Activated naive CD4-positive, alpha-beta T cell treated with Interleukin-2 at 50 U/mL for 16 hours (primary cell): Measurements from ENCODE around the gene TTF1.
"Not testable (repeated sequence)": the region's sequence is repeated elsewhere in the genome, so short reads cannot be mapped to it uniquely, and the experiment has no call there.

Experiments used
- DNase-seq: peaks from one replicate; pipeline ENCODE4 v3.0.0-alpha.2; 2020

The TTF1 gene

GRCh38 chr9:132412089-132412488 lies 5.4 kb upstream of the TTF1 start:
- DNase-seq = peak; percentile 17

DNA sequence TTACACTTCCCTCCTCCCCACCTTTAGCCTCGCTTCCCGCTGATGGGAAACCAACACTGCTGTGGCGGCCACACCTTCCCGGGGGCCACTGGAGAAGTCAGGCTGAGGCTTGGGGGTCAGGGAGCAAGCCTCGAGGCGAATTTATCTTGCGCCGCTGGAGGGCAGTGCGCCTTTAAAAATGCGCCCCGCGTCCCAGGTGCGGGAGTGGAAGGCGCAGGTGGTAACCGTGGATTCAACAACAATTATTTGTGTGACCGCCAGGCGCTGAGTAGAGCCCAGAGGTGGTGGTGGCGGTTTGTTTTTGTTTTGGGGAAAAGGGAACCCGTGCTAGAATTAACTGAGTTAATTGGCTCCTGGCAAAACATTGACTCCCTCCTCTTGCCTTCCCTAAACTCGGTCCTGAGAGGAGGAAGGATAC lies 4.5 kb upstream of the TTF1 start:
- peak; percentile 76 for DNase-seq

DNA sequence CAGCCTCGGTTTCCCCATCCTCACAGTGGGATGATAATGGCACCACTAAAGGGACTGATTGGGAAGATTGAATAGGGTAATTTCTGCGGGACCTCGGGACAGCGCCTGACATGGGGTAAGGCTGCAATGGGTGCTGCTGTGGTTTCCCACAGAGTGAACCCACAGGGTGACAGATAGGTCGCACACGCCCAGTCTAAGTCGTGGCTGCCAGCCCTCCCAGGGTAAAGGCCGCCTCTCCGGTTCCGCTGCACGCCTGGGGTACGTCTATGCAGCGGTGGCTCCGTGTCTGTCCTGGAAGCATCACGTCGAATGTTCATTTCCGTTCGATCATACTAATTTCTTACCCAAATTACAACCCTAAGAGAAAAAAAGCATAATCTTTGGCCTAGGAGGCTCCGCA lies 4.0 kb upstream of the TTF1 start:
- peak; percentile 20 for DNase-seq

- peak; percentile 37 for DNase-seq
Observed at GRCh38 chr9:132409828-132410528, 3.3 kb upstream of the TTF1 start, which contains the start of gene CFAP77. Gene CFAP77, plus strand, starts transcription at chr9:132410211. Its CDS starts 61 bp downstream, at chr9:132410272.

DNA sequence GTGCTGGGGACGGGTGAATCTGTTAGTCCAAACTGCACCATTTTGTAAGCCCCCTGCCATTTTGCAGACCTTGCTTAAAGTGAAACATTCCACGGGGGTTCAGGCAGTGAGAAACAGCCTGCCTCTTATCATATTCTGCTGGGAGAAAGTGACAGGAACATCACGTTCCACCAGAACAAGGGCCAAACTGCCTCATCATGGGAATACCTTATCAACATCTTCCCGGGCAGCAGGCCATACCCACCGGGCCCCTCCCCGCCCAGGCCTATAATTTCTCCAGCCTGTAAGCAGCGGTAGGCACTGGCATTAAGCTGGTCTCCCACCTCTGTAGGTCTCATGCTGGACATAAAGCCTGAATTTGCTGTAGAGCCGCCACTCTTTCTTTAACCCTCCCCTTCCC lies 1.9 kb upstream of the TTF1 start:
- no peak for DNase-seq

DNA sequence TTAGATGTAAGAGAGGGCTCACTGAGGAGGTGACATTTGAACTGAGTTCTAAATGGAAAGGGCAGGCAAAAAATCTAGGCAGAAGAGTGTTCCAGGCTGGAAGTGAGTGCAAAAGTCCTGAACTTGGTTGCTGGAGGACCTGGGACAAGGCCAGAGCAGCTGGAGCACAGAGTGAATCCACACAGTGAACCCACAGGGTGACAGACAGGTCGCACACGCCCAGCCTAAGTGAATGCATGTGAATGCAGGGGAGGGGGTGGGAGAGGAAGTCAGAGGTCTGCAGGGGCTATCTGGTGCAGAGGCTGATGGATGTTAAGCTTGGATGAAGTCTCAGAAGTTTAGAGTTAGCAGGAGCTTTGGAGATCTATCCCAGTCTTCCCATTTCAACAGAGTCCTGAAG lies 556 bp upstream of the TTF1 start:
- DNase-seq = no peak

DNA sequence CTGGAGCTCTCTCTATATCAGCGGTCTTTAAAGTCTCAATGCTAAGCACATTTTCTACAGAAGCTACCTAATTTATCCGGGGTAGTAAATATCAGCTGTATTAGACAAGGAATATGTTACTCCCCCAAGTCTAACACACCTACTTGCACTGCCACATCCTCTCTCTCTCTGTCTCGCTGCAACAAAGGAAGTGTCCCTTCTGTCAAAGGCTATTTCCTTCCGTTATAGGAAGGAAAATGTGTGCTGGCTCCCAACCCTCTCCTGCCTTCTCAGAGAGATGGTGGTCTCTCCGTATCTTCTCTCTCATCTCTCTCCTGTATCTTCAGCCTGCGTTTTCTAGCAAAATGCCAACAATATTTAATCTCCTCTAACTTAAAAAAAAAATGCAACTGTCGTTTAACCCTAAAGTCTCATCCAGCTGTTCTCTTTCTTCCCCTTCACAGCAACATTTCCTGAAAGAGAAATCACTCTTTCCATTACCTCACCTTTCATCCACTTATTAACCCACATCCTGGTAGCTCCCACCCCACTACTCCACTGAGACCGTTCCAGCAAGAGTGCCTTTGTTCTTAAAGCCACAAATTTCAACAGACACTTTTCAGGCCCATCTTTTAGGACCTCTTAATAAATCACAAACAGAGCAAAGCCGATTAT lies 2.3 kb downstream of the TTF1 start:
- peak; percentile 16 for DNase-seq

DNA sequence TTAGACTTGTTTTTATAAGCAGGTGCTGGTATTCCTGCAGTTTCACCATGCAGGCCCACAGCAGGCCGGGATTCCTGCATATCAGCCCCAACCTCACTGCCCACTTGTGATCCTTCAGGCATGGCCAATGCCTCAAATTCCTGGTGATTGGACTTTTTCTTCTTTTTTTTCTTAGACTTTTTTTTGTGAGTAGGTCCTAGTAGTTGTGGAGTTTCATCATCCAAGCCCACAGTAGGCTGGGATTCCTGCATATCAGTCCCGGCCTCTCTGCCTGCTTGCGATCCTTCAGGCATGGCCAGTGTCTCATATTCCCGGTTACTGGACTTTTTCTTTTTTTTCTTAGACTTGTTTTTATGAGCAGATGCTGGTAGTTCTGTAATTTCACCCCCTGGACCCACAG lies 4.8 kb downstream of the TTF1 start:
- no peak for DNase-seq

DNA sequence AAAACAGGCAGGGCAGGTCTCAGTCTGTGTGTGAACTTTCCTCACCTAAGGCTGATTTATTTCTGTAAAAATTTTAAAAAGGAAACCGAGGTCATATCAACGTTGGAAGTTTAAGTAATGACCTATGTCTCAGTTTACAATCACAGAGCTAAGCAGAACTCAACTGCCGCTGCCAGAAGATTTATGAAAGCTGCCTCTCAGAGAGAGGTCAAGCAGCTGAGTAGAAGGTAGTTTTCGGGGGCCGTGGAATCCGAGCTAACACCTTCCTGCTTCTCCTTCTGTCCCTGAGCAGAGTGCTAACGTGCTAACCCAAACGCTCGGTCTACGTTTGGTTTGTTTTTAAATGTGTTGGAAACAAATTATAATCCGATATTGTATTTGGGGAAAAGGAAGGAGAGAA lies 11.1 kb downstream of the TTF1 start:
- no peak for DNase-seq

DNA sequence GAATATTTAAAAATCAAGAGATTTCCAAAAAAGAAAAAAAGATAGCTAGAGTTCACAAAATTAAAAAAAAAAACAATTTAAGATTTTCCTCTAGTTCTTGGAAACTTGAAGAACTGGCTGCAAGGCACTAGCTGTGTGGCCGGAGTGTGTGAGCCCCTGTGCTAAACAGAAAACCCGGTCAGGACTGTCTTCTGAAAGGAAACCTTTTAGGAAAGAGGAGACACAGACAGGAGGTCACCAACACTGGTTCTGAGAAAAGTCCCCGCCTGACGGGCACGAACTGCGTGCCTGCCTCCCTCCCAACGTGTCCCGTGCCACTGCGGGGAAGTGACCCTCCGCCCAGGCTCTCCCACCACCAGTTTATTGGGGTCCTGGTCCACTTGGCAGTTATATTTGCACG lies 15.2 kb downstream of the TTF1 start:
- no peak for DNase-seq

GRCh38 chr9:132390966-132391365 lies 15.7 kb downstream of the TTF1 start:
- DNase-seq = no peak

GRCh38 chr9:132387133-132387532 lies 19.5 kb downstream of the TTF1 start:
- no peak for DNase-seq

DNA sequence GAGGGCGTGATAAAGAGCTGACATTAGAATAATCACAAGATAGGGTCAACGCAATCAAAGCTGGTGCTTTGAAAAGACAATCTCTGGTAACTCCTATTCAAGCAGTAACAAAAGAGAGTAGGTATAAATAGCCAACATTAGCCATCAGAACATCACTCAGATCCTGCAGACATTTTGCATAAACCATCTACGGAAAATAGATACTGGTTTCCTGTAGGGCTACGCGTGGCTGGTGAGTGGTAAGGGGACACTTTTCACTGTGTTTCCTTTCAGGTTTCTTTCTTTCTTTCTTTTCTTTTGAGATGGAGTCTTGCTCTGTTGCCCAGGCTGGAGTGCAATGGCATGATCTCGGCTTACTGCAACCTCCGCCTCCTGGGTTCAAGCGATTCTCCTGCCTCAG lies 22.3 kb downstream of the TTF1 start:
- DNase-seq = no peak

DNA sequence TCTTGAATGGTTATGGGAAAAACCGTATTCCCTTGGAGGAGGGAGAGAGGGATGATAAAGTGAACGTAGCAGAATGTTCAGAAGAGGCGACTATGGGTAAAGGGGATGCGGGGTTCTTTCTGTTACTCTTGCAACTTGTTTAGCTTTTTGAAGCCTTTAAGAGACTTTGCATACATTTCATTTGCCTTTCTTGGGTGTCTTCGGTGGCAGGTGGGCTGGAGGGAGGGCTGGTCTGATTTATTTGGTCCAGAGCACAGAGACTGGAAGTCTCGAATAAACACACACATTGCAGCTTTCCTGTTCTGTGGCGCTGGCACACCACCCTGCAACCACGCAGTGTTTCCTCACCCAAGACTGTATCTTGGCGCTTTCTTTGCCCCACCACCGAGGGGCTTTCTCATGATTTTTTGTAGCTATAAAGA lies 23.2 kb downstream of the TTF1 start:
- DNase-seq = no peak

- DNase-seq = no peak
Observed at GRCh38 chr9:132381966-132382541, 24.6 kb downstream of the TTF1 start.

DNA sequence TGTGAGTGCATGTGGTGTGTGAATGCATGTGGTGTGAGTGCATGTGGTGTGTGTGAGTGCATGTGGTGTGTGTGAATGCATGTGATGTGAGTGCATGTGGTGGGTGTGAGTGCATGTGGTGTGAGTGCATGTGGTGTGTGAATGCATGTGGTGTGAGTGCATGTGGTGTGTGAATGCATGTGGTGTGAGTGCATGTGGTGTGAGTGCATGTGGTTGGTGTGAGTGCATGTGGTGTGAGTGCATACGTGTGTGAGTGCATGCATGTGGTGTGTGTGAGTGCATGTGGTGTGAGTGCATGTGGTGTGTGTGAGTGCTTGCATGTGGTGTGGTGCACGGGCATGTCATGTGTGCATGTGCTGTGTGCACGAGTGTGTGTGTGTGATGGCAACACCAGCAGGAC lies 28.2 kb downstream of the TTF1 start:
- DNase-seq = not testable (repeated sequence)

DNA sequence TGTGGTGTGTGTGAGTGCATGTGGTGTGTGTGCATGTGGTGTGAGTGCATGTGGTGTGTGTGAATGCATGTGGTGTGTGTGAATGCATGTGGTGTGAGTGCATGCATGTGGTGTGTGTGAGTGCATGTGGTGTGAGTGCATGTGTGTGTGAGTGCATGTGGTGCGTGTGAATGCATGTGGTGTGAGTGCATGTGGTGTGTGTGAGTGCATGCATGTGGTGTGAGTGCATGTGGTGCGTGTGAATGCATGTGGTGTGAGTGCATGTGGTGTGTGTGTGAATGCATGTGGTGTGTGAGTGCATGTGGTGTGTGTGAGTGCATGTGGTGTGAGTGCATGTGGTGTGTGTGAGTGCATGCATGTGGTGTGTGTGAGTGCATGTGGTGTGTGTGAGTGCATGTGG lies 28.9 kb downstream of the TTF1 start:
- not testable (repeated sequence) for DNase-seq

DNA sequence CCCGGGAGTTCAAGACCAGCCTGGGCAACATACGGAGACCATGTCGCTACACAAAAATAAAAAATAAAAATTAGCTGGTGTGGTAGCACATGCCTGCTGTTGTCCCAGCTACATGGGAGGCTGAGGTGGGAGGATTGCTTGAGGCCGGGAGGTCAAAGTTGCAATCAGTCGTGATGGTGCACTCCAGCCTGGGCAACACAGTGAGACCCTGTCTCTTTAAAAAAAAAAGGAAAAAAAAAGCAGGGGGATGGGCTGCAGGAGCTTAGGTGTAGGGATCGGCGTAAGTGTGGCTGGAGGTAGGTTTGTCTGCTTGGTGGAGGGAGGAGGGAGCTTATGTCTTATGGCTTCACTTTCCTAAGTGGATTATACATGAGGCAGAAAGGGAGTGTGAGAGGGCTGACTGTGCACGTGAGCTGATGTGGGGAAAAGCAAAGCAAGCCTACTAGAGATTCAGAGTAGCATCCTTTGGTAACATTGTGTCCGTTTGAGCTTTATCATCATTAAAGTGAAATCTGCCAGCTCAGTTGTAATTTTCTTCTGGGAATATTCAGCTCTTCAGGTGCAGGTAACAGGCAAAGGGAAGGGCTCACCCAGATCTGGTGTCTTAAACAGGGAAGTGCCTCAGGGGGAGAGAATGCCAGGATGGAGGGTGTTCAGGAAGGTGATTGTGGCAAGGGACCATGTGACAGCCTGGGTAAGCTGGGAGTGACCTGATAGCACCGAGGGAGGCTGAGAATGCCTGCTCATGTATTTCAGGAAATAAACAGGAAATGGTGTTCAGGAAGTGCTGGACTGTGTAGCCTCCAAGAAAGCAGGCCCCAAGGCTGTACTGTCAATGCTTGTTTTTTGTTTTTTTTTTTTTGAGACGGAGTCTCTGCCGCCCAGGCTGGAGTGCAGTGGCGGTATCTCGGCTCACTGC lies 34.2 kb downstream of the TTF1 start:
- no peak for DNase-seq

- no peak for DNase-seq
Observed at GRCh38 chr9:132370592-132370991, 36.0 kb downstream of the TTF1 start.

DNA sequence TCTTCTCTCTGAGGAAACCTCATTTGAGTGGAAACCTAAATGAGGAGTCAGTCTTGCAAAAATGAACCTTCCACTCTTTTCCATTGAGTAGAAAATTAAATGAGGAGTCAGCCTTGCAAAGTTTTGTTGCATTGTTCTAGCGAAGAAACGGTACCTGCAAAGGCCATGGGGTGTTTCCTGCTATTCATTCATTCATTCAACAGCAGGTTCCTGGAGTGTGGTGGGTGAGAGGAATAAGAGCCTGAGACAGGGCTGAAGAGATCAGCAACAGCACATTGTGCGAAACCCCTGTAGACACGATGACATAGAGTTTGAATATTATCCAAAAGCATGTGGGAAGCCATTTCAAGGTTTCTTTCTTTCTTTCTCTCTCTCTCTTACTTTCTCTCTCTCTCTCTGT lies 37.2 kb downstream of the TTF1 start:
- no peak for DNase-seq

GRCh38 chr9:132367613-132368313 lies 38.9 kb downstream of the TTF1 start:
- no peak for DNase-seq

DNA sequence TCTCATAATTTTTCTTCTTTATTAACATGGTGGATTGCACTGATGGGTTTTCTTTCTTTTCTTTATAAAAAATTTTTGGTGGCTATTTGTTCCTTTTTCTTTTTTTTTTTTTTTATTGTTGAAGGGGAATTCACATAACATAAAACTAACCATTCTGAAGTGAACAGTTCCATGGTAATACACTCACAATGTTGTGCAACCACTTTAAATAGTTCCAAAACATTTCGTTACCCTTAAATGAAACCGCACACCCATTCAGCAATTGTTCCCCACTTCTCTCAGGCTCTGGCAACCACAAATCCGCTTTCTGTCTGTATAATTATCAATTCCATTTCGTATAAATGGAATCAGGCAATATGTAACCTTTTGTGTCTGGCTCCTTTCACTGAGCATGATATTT lies 40.2 kb downstream of the TTF1 start:
- DNase-seq = no peak

- no peak for DNase-seq
Observed at GRCh38 chr9:132365986-132366385, 40.7 kb downstream of the TTF1 start.
